ENCODE measurements around the gene BUD31. TPM values are rescaled to one million over a fixed set of nuclear protein-coding genes. Genes with fewer than 3 reads are reported as not detected.

Gene BUD31
- total and polyA plus RNA-seq, 2 of the 8 experiments (the other 6 are each of a cell fraction or from before 2014, with no cell fraction given) = 46.7 to 114 TPM

GRCh38 chr7:99424932-99425730 lies 16.4 kb downstream of the BUD31 start:
- POLR2A ChIA-PET (ENCODE audit: partially characterized antibody) = interaction anchor here (1.0 to 4.3 kb wide), 9 partner anchors 7 to 33 kb away, joined by 3 to 19 read pairs (median 6); partner anchors contain the start of genes BUD31, CPSF4, PDAP1 and PTCD1
- Histone ChIP-seq H4K5ac (ENCODE audit: insufficient read length, low read depth, low read length) (no peak overlapping the region), H3K9me3 (ENCODE audit: insufficient read depth in 2 of 2, low read depth in 1 of 2, low read length in 1 of 2) (no peaks in the 10 kb centered on the region; a peak in 1 of 4 replicates), H2BK20ac (ENCODE audit: low read length) (no peak overlapping the region), H3K79me1 (ENCODE audit: low read depth, low read length) (no peaks in the 10 kb centered on the region; the same call in none of the 2 replicates), H3K23ac (ENCODE audit: insufficient read length) (no peak overlapping the region), H3K14ac (ENCODE audit: insufficient read length) (no peak overlapping the region), H2AK5ac (ENCODE audit: low read depth, low read length) (no peak overlapping the region), H3K36me3 (ENCODE audit: control insufficient read depth in 2 of 4, insufficient read depth in 4 of 4, low read length in 3 of 4) (peaks cover 20 to 55% (median 46%) of the 10 kb centered on the region in 4 experiments), H3K4ac (replicated peaks; ENCODE audit: insufficient read length, low read depth, low read length) (no peak overlapping the region), H2BK15ac (ENCODE audit: low read length) (no peak overlapping the region), H3K27me3 (replicated peaks in 1 of 4; ENCODE audit: control insufficient read depth in 3 of 4, extremely low read depth in 1 of 4, insufficient read depth in 3 of 4, low read length in 3 of 4) (no peaks in the 10 kb centered on the region), H3K56ac (replicated peaks; ENCODE audit: insufficient read length, low read depth, low read length) (no peak overlapping the region), H3K27ac (ENCODE audit: low read depth, low read length) (no peak overlapping the region), H3K79me2 (ENCODE audit: control insufficient read depth in 1 of 2, insufficient read depth in 2 of 2, low read length in 2 of 2) (no peaks in the 10 kb centered on the region), H3K23me2 (ENCODE audit: low read depth, low read length) (no peaks in the 10 kb centered on the region), H2BK120ac (replicated peaks; ENCODE audit: low read depth, low read length) (no peak overlapping the region), H4K91ac (replicated peaks; ENCODE audit: insufficient read length, low read length) (no peak overlapping the region), H4K20me1 (replicated peaks in 1 of 2; ENCODE audit: control insufficient read depth in 1 of 2, insufficient read depth in 2 of 2, low read length in 2 of 2) (peaks cover 3 to 8% of the 10 kb centered on the region in 2 experiments), H3K18ac (ENCODE audit: extremely low read depth, low read length) (no peak overlapping the region), H3K9ac (replicated peaks in 1 of 4; ENCODE audit: extremely low read depth in 1 of 4, low read depth in 3 of 4, low read length in 3 of 4) (no peak overlapping the region), H4K8ac (ENCODE audit: extremely low read depth, insufficient read depth, low read length) (no peak overlapping the region), H3K4me2 (ENCODE audit: insufficient read depth in 1 of 2, low read depth in 2 of 2, low read length in 2 of 2) (no peak overlapping the region), H3K4me1 (replicated peaks in 1 of 4; ENCODE audit: control insufficient read depth in 3 of 4, insufficient read depth in 4 of 4, low read length in 3 of 4) (no peaks in the 10 kb centered on the region; a peak in 1 of 7 replicates), H3K4me3 (ENCODE audit: extremely low read depth in 1 of 4, insufficient read depth in 2 of 4, low read depth in 3 of 4, low read length in 4 of 4) (no peak overlapping the region), H2AFZ (ENCODE audit: low read length) (no peak overlapping the region), H2BK12ac (ENCODE audit: low read depth, low read length) (no peak overlapping the region), H2BK5ac (ENCODE audit: low read depth, low read length) (no peak overlapping the region)
- FAIRE-seq (no peak), DNase-seq (ENCODE audit: low read depth in 1 of 2, low spot score in 2 of 2) (no peak)
- CTCF ChIA-PET (ENCODE audit: partially characterized antibody) = interaction anchor here (0.5 to 2.6 kb wide), 2 partner anchors 8 to 10 kb away, joined by 3 to 13 read pairs; no protein-coding TSS in a partner anchor
- WGBS, 2 experiments (ENCODE audit: extremely low coverage in 1 of 2, insufficient coverage in 1 of 2, insufficient read length in 1 of 2, insufficient replicate concordance in 2 of 2, low coverage in 1 of 2, low lambda C conversion rate in 2 of 2, missing lambda C conversion rate in 1 of 2) = 89% methylated on average over 23 of the region's 24 CpGs; no CpG with 5 or more reads in 1 of the 2 experiments
- TF ChIP-seq HDAC2 (IDR thresholded peaks at IDR 0.05; ENCODE audit: borderline replicate concordance in 1 of 2, low read depth in 2 of 2, low read length in 2 of 2) (no peak), TBP (IDR thresholded peaks at IDR 0.05; ENCODE audit: low read depth, low read length) (no peak), NRF1 (IDR thresholded peaks at IDR 0.05; ENCODE audit: low read depth, low read length) (no peak), MAX (IDR thresholded peaks at IDR 0.05) (no peak), GABPA (IDR thresholded peaks at IDR 0.05; ENCODE audit: borderline replicate concordance, insufficient read depth, low read length) (no peak), CHD2 (IDR thresholded peaks at IDR 0.05; ENCODE audit: low read length) (no peak), PHF8 (conservative IDR thresholded peaks at IDR 0.05; ENCODE audit: low read depth, low read length) (no peak), SP4 (IDR thresholded peaks at IDR 0.05; ENCODE audit: low read length) (no peak), KDM1A (IDR thresholded peaks at IDR 0.05; ENCODE audit: borderline replicate concordance, low read length) (no peak), KDM5A (IDR thresholded peaks at IDR 0.05; ENCODE audit: low read length) (no peak)
